ENCODE measurements around the gene DNAH11.

DNAH11 gene

GRCh38 chr7:21947946-21948345 is 405.1 kb downstream of the DNAH11 start:
- Histone ChIP-seq H3K4me3 (ENCODE audit: low read depth, low read length) (no peak overlapping the region), H3K14ac (ENCODE audit: low read length) (no peak overlapping the region), H3K36me3 (ENCODE audit: control insufficient read depth in 1 of 2, insufficient read depth in 2 of 2, low read length in 2 of 2) (no peaks in the 10 kb centered on the region), H2BK120ac (ENCODE audit: insufficient read depth, low read length, poor library complexity) (no peak overlapping the region), H2AFZ (ENCODE audit: insufficient read depth, low read length, poor library complexity) (no peak overlapping the region), H4K91ac (ENCODE audit: low read depth, low read length) (no peak overlapping the region), H2BK12ac (ENCODE audit: low read length) (no peak overlapping the region), H3K4me1 (ENCODE audit: control insufficient read depth in 1 of 2, insufficient read depth in 2 of 2, low read length in 2 of 2) (peaks cover 9% of the 10 kb centered on the region in 2 experiments), H3K27ac (ENCODE audit: low read depth, low read length) (no peak overlapping the region), H3K18ac (ENCODE audit: low read length) (no peak overlapping the region), H3K79me1 (ENCODE audit: low read length) (no peaks in the 10 kb centered on the region), H2BK5ac (ENCODE audit: low read depth, low read length, poor library complexity) (no peak overlapping the region), H3K23ac (ENCODE audit: low read length) (no peak overlapping the region), H3K9me3 (ENCODE audit: insufficient read depth, low read depth, low read length) (no peaks in the 10 kb centered on the region), H4K12ac (ENCODE audit: low read depth, low read length) (no peak overlapping the region), H3K4ac (ENCODE audit: low read depth, low read length) (no peak overlapping the region), H3K79me2 (ENCODE audit: control insufficient read depth, insufficient read depth, low read length, poor library complexity) (no peaks in the 10 kb centered on the region), H3K4me2 (ENCODE audit: low read length) (no peak overlapping the region), H3K9ac (ENCODE audit: low read length) (no peak overlapping the region), H2AK5ac (ENCODE audit: low read length) (no peak overlapping the region), H3K27me3 (ENCODE audit: insufficient read depth, low read length) (peaks cover 28% of the 10 kb centered on the region), H4K8ac (ENCODE audit: low read depth, low read length) (no peak overlapping the region)
- no peak for DNase-seq
- WGBS (ENCODE audit: extremely low coverage, insufficient coverage, insufficient read length), result no CpG with 5 or more reads among the region's 2 CpGs

GRCh38 chr7:21948364-21948763 is 405.5 kb downstream of the DNAH11 start:
- no peaks in the 10 kb centered on the region for H3K9me3 ChIP-seq (ENCODE audit: insufficient read depth, low read depth, low read length)
- no peak overlapping the region for H3K4ac ChIP-seq (ENCODE audit: low read depth, low read length)
- H3K36me3 ChIP-seq (ENCODE audit: control insufficient read depth in 1 of 2, insufficient read depth in 2 of 2, low read length in 2 of 2), result no peaks in the 10 kb centered on the region
- no peak overlapping the region for H2BK5ac ChIP-seq (ENCODE audit: low read depth, low read length, poor library complexity)
- H3K23ac ChIP-seq (ENCODE audit: low read length), result no peak overlapping the region
- H4K12ac ChIP-seq (ENCODE audit: low read depth, low read length), result no peak overlapping the region
- no peak overlapping the region for H3K9ac ChIP-seq (ENCODE audit: low read length)
- H2AFZ ChIP-seq (ENCODE audit: insufficient read depth, low read length, poor library complexity), result no peak overlapping the region
- H3K79me1 ChIP-seq (ENCODE audit: low read length), result no peaks in the 10 kb centered on the region
- no peak overlapping the region for H3K14ac ChIP-seq (ENCODE audit: low read length)
- H3K27me3 ChIP-seq (ENCODE audit: insufficient read depth, low read length), result peaks cover 26% of the 10 kb centered on the region
- H2BK120ac ChIP-seq (ENCODE audit: insufficient read depth, low read length, poor library complexity), result no peak overlapping the region
- no peak overlapping the region for H3K18ac ChIP-seq (ENCODE audit: low read length)
- no peak overlapping the region for H4K8ac ChIP-seq (ENCODE audit: low read depth, low read length)
- H3K27ac ChIP-seq (ENCODE audit: low read depth, low read length), result no peak overlapping the region
- H2AK5ac ChIP-seq (ENCODE audit: low read length), result no peak overlapping the region
- peaks cover 9% of the 10 kb centered on the region in 2 experiments for H3K4me1 ChIP-seq (ENCODE audit: control insufficient read depth in 1 of 2, insufficient read depth in 2 of 2, low read length in 2 of 2)
- DNase-seq, result no peak
- no peak overlapping the region for H3K4me2 ChIP-seq (ENCODE audit: low read length)
- H4K91ac ChIP-seq (ENCODE audit: low read depth, low read length), result no peak overlapping the region
- no peaks in the 10 kb centered on the region for H3K79me2 ChIP-seq (ENCODE audit: control insufficient read depth, insufficient read depth, low read length, poor library complexity)
- H2BK12ac ChIP-seq (ENCODE audit: low read length), result no peak overlapping the region
- WGBS (ENCODE audit: extremely low coverage, insufficient coverage, insufficient read length), result no CpG with 5 or more reads among the region's 2 CpGs
- H3K4me3 ChIP-seq (ENCODE audit: low read depth, low read length), result no peak overlapping the region

GRCh38 chr7:21948887-21949540 is 406.2 kb downstream of the DNAH11 start:
- no CpG with 5 or more reads among the region's 8 CpGs for WGBS (ENCODE audit: extremely low coverage, insufficient coverage, insufficient read length)
- Histone ChIP-seq H4K8ac (ENCODE audit: low read depth, low read length) (no peak overlapping the region), H3K23ac (ENCODE audit: low read length) (no peak overlapping the region), H3K9ac (ENCODE audit: low read length) (no peak overlapping the region), H3K79me1 (ENCODE audit: low read length) (no peaks in the 10 kb centered on the region), H4K12ac (ENCODE audit: low read depth, low read length) (no peak overlapping the region), H4K91ac (ENCODE audit: low read depth, low read length) (no peak overlapping the region), H3K27me3 (ENCODE audit: insufficient read depth, low read length) (peaks cover 25% of the 10 kb centered on the region), H2BK120ac (ENCODE audit: insufficient read depth, low read length, poor library complexity) (no peak overlapping the region), H3K27ac (ENCODE audit: low read depth, low read length) (no peak overlapping the region), H2AK5ac (ENCODE audit: low read length) (no peak overlapping the region), H2BK5ac (ENCODE audit: low read depth, low read length, poor library complexity) (no peak overlapping the region), H3K14ac (ENCODE audit: low read length) (no peak overlapping the region), H3K79me2 (ENCODE audit: control insufficient read depth, insufficient read depth, low read length, poor library complexity) (no peaks in the 10 kb centered on the region), H3K9me3 (ENCODE audit: insufficient read depth, low read depth, low read length) (no peaks in the 10 kb centered on the region), H2BK12ac (ENCODE audit: low read length) (no peak overlapping the region), H3K36me3 (ENCODE audit: control insufficient read depth in 1 of 2, insufficient read depth in 2 of 2, low read length in 2 of 2) (no peaks in the 10 kb centered on the region), H3K4me3 (ENCODE audit: low read depth, low read length) (no peak overlapping the region), H3K4me2 (ENCODE audit: low read length) (no peak overlapping the region), H3K4me1 (ENCODE audit: control insufficient read depth in 1 of 2, insufficient read depth in 2 of 2, low read length in 2 of 2) (peaks cover 9% of the 10 kb centered on the region in 2 experiments), H3K4ac (ENCODE audit: low read depth, low read length) (no peak overlapping the region), H2AFZ (ENCODE audit: insufficient read depth, low read length, poor library complexity) (no peak overlapping the region), H3K18ac (ENCODE audit: low read length) (no peak overlapping the region)
- no peak for DNase-seq

Data from trophoblast cell (in vitro differentiated cells and primary cell).